DMS153 treated with DMSO at 0.1 percent for 48 hours (cell line): ENCODE results near the gene GLOD5.
"Not testable (repeated sequence)": the region's sequence is repeated elsewhere in the genome, so short reads cannot be mapped to it uniquely, and the experiment has no call there.

Source experiments
- DNase-seq: peaks from one replicate; lab custom pipeline; 2025; ENCODE audit not compliant: unreplicated experiment; lab: John Stamatoyannopoulos, UW

GLOD5 gene

GRCh38 chrX:48792219-48792618 is 30.7 kb downstream of the GLOD5 start:
- DNase-seq: no peak

- no peak for DNase-seq
Measured at GRCh38 chrX:48793935-48794334, 32.4 kb downstream of the GLOD5 start.

- DNase-seq: no peak
Measured at GRCh38 chrX:48794340-48794910, 32.9 kb downstream of the GLOD5 start.

GRCh38 chrX:48794911-48795515 is 33.5 kb downstream of the GLOD5 start:
- no peak for DNase-seq

GRCh38 chrX:48798318-48798717 is 36.8 kb downstream of the GLOD5 start:
- DNase-seq: no peak

- DNase-seq: no peak
Measured at GRCh38 chrX:48800574-48801279, 39.2 kb downstream of the GLOD5 start.

GRCh38 chrX:48801280-48802088 is 39.9 kb downstream of the GLOD5 start, which contains the start of gene HDAC6:
HDAC6 (plus strand) TSS chrX:48802067; CDS start chrX:48802693, 626 bp downstream.
- peak; percentile 88 for DNase-seq

- peak; percentile 34 for DNase-seq
Measured at GRCh38 chrX:48802089-48802904, 40.8 kb downstream of the GLOD5 start.

GRCh38 chrX:48802905-48803200 is 41.3 kb downstream of the GLOD5 start:
- DNase-seq: no peak

- no peak for DNase-seq
Measured at GRCh38 chrX:48806081-48806480, 44.5 kb downstream of the GLOD5 start.

GRCh38 chrX:48813644-48814043 is 52.1 kb downstream of the GLOD5 start:
- DNase-seq: no peak

- no peak for DNase-seq
Measured at GRCh38 chrX:48814722-48815121, 53.2 kb downstream of the GLOD5 start.

- DNase-seq: no peak
Measured at GRCh38 chrX:48815266-48815665, 53.7 kb downstream of the GLOD5 start.

- no peak for DNase-seq
Measured at GRCh38 chrX:48816014-48816810, 54.7 kb downstream of the GLOD5 start.

GRCh38 chrX:48818098-48818497 is 56.6 kb downstream of the GLOD5 start:
- no peak for DNase-seq

- DNase-seq: no peak
Measured at GRCh38 chrX:48818866-48819265, 57.3 kb downstream of the GLOD5 start.

GRCh38 chrX:48819394-48819793 is 57.8 kb downstream of the GLOD5 start:
- DNase-seq: not testable (repeated sequence)

- no peak for DNase-seq
Measured at GRCh38 chrX:48823053-48823452, 61.5 kb downstream of the GLOD5 start.
